GM11168 (cell line): Measurements from ENCODE around the gene NXN.
"Not testable (repeated sequence)": the region's sequence is repeated elsewhere in the genome, so short reads cannot be mapped to it uniquely, and the experiment has no call there.

Source experiments
- in situ Hi-C: fragments of 300-500 bp; cut with MboI; formaldehyde crosslinking; loops from one replicate; pipeline ENCODE4 v1.12.0; 2022; ENCODE audit warnings: low sequenced_read_pairs; ENCODE audit not compliant: unreplicated experiment

The NXN gene

GRCh38 chr17:983921-984320, 4.3 kb upstream of the NXN start:
- in situ Hi-C loops: loop anchor here (10.0 kb wide), 1 partner anchor 189 kb away; no protein-coding TSS in a partner anchor

DNA sequence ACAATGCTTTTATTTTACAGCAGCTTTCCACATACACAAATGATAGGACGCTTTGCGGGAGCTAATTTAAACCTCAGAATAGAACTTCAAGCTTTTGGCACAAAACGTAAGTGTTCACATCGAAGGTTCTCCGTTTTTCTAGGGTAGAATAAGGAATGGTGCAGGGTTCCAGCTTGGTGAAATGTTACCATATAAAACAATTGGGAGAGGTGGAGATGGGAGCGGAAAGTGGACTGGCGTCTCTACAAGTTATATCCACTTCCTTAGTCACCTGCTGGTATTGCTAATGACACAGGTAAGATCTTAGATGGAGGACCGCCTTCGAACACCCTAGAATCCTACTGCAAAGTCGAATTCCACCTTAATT, 1.7 kb upstream of the NXN start:
- in situ Hi-C loops: loop anchor here (10.0 kb wide), 1 partner anchor 186 kb away; no protein-coding TSS in a partner anchor

DNA sequence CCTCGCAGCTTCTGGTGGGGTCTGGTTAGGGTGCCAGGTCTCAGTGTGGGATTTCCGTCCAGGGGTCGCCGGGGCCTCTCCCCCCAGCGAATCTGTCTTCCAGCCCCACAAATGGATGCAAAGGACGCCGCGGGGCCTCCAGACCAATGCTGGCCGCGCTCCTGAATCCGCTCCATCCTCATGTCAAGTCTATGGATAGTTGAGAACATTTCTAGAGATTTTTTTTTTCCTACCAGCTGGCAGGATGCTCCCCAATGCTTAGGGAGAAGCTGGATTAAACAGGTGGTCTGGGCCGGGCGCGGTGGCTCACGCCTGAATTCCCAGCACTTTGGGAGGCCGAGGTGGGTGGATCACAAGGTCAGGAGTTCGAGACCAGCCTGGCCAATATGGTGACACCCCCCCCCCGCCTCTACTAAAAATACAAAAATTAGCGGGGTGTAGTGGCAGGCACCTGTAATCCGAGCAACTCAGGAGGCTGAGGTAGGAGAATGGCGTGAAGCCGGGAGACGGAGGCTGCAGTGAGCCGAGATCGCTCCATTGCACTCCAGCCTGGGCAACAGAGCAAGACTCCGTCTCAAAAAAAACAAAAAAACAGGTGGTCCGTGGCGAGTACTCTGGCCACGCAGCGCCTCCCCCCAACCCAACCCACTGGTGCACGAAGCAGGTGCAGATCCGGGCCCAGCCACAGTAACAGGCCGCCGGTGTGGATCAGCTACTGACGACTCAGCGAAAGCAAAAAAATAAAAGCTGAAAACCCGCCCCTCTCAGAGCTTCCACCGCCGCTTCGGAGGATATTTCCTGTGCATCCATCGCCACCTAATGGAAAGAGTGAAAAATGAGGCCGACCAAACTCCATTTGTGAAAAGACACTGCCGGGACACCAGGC, 1.1 kb upstream of the NXN start:
- in situ Hi-C loops: loop anchor here (10.0 kb wide), 1 partner anchor 186 kb away; no protein-coding TSS in a partner anchor

DNA sequence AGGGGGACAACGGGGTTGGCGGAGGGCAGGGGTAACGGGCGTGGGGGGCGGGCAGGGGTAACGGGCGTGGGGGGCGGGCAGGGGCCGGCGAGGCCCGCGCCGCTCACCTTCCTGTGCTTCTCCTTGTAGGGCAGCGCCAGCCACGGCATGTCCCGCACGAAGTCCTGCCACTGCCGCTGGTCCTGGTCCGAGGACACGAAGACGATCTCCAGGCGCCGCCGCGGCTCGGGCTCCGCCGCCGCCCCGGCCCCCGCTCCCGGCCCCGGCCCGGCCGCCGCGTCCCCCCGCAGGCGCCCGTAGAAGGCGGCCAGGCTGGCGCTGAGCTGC, 401 bp downstream of the NXN start:
- in situ Hi-C loops: no loop called here

GRCh38 chr17:978103-979093, 1.2 kb downstream of the NXN start:
- in situ Hi-C loops: no loop called here

- in situ Hi-C loops: no loop called here
Observed at GRCh38 chr17:977166-977565, 2.4 kb downstream of the NXN start.

- in situ Hi-C loops: no loop called here
Observed at GRCh38 chr17:976312-976711, 3.3 kb downstream of the NXN start.

DNA sequence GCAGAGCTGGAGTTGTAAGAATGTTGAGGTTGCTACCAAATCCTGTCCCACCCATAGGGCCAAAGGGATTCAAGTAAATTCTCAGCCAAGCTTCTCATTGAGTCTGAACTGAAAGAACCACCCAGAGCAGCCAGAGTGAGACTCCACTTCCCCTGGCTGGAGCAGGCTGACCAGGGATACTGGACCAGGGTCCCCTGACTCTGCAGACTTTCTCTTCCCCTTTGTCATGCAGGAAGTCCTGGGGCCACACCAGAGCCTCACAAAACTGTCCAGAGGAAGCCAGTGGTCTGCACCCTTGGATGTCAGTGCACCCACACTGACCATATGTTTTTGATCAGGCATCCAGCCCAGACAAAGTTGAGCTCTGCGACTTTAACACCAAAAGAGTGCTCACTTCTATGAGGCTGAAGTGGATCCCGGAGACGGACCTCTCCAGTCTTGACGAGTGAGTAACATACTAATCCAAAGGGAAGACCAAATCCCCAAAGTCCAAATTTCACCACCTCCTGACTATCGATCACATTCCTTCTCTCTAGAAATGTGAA, 4.1 kb downstream of the NXN start:
- in situ Hi-C loops: no loop called here

DNA sequence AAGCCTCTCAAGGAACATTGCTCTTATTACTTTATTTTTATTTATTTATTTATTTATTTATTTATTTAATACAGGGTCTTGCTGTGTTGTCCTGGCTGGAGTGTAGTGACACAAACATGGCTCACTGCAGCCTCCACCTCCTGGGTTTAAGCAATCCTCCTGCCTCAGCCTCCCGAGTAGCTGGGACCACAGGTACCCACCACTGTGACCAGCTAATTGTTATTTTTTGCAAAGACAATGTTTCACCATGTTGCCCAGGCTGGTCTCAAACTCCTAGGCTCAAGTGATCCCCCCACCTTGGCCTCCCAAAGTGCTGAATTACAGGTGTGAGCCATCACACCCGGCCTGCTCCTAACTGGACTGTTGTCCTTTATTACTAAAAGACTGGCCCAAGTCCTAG, 4.8 kb downstream of the NXN start:
- in situ Hi-C loops: not testable (repeated sequence)

DNA sequence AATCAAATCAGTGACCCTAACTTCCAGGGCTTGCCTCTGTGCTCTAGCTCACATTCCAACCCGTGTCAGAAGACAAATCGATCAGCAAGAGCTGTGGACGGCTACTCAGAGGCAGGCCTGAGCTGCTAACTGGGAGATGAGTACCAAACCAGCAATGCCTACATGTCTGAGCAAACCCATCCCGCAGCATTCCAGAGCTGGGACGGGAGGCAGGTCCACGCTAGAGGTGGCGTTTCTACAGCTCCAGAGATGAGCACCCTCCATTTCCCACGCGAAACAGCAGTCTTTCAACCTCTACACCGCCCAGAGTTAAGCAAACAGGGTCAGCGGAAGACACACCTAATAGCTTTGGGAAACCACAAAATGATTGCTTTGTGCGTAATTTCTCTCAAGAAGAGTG, 6.5 kb downstream of the NXN start:
- in situ Hi-C loops: no loop called here

- in situ Hi-C loops: not testable (repeated sequence)
Observed at GRCh38 chr17:971861-972260, 7.7 kb downstream of the NXN start.

GRCh38 chr17:970364-970763, 9.2 kb downstream of the NXN start:
- in situ Hi-C loops: no loop called here

GRCh38 chr17:969811-970355, 9.7 kb downstream of the NXN start:
- in situ Hi-C loops: no loop called here

GRCh38 chr17:968812-969730, 10.5 kb downstream of the NXN start:
- in situ Hi-C loops: no loop called here

DNA sequence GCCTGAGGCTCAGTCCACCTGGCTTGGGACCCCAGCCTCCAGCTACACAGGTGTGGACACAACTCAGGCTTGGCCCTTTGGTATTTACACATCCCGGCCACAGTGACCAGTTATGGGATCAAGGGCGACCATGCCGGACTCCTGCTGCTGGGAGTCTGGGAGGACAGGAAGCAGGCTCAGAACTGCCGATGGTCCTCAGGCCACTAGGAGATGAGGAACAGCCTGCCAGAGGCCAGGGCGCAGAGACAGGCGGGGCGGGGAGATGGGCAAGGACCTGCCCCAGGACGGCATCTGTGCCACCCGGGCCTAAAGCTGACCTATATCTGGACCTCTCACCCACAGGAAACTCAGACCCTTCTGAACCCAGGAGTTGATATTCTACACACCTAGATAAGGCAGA, 12.5 kb downstream of the NXN start:
- in situ Hi-C loops: no loop called here

DNA sequence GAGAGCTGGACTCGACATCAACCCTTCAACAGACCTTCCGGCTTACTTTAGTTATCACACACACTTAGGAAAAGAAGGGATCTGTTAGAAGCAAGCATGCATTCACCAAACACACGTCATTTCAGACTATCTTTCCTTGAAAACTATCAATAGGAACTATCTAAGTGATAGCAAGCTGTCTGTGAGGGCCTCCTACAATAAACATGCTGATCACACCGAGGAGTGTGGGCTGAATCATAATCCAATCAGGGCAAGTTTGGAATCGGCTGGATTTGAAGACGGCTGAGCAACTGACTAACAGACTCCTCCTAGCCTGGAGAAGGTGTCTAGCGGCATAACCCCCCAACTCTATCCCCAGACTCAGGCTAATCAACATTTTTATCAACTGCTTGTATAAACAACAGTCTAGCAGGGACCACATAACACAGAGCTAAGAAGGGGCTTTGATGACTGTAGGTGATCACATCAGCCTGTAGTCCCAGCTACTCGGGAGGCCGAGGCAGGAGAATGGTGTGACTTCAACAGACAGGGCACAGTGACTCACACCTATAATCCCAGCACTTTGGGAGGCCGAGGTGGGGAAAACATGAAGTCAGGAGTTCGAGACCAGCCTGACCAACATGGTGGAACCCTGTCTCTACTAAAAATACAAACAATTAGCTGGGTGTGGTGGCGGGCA, 14.1 kb downstream of the NXN start:
- in situ Hi-C loops: no loop called here

GRCh38 chr17:964876-965275, 14.7 kb downstream of the NXN start:
- in situ Hi-C loops: no loop called here

- in situ Hi-C loops: no loop called here
Observed at GRCh38 chr17:962670-963069, 16.9 kb downstream of the NXN start.

DNA sequence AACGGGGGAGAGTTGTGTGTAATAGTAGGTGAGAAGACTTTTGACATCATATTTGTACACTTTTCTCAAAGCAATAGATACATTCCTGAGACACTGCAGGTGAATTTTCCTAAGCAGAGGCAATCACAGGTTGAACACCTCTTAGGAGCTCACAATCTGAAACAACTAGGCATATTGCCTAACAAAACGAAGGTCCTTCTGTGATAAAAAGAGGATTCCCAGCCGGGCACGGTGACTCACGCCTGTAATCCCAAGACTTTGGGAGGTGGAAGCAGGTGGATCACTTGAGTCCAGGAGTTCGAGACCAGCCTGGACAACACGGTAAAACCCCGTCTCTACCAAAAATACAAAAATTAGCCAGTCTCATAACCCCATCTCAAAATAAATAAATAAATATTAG, 17.4 kb downstream of the NXN start:
- in situ Hi-C loops: no loop called here
